Keratinocyte (primary cell): ENCODE results near the gene TPRA1. TPM values are rescaled to one million over a fixed set of nuclear protein-coding genes. Genes with fewer than 3 reads are reported as not detected.

Experiments
- DNase-seq: peaks from one replicate; pipeline ENCODE4 v3.0.0-alpha.2; 2011; ENCODE audit warnings: low read depth, missing footprints, low spot score
- FAIRE-seq: peaks from 2 replicates; lab custom pipeline; 2011; peaks lifted over from hg19 to GRCh38; lab: Jason Lieb, UNC
- H2AFZ ChIP-seq: 2 replicates; pipeline ENCODE4 v1.6.0; 2012; ENCODE audit warnings: low read length, control low read depth, inconsistent platforms; ENCODE audit not compliant: control insufficient read depth
- H3K27ac ChIP-seq: 2 replicates; pipeline ENCODE4 v1.5.1; 2011; ENCODE audit warnings: low read length; ENCODE audit not compliant: control insufficient read depth, insufficient read depth
- H3K27me3 ChIP-seq: 3 replicates; pipeline ENCODE4 v1.6.0; 2011; ENCODE audit warnings: low read length; ENCODE audit not compliant: control insufficient read depth, insufficient read depth; ENCODE audit errors: extremely low read depth
- H3K36me3 ChIP-seq, 2 experiments: 2 replicates in 1 of 2; 3 replicates in 1 of 2; pipeline ENCODE4 v1.5.1; 2011; ENCODE audit warnings: low read length in 2 of 2, mild to moderate bottlenecking in 1 of 2; ENCODE audit not compliant: control insufficient read depth in 2 of 2, insufficient read depth in 2 of 2; ENCODE audit errors: extremely low read depth in 1 of 2
- H3K4me1 ChIP-seq: 3 replicates; pipeline ENCODE4 v1.5.1; 2011; ENCODE audit warnings: low read length; ENCODE audit not compliant: control insufficient read depth, insufficient read depth; ENCODE audit errors: extremely low read depth
- H3K4me2 ChIP-seq: 3 replicates; pipeline ENCODE4 v1.6.0; 2011; ENCODE audit warnings: low read depth, low read length; ENCODE audit not compliant: control insufficient read depth, insufficient read depth; ENCODE audit errors: extremely low read depth
- H3K4me3 ChIP-seq, 3 experiments: fragments of 200-600 bp in 1 of 3; sonication (generic) in 1 of 3; 2 replicates in 2 of 3; 3 replicates in 1 of 3; pipeline ENCODE4 v1.5.1; 2011 to 2016; ENCODE audit warnings: low read length in 3 of 3, mild to moderate bottlenecking in 3 of 3, control low read depth in 2 of 3, inconsistent platforms in 1 of 3, low read depth in 1 of 3, mixed read lengths in 1 of 3, mixed run types in 1 of 3, moderate library complexity in 1 of 3; ENCODE audit not compliant: control insufficient read depth in 2 of 3, insufficient read depth in 2 of 3; ENCODE audit errors: extremely low read depth in 1 of 3
- H3K79me2 ChIP-seq: 2 replicates; pipeline ENCODE4 v1.6.0; 2012; ENCODE audit warnings: low read length; ENCODE audit not compliant: control insufficient read depth, insufficient read depth
- H3K9ac ChIP-seq: 3 replicates; pipeline ENCODE4 v1.6.0; 2011; ENCODE audit warnings: low read length; ENCODE audit not compliant: control insufficient read depth, insufficient read depth; ENCODE audit errors: extremely low read depth
- H3K9me1 ChIP-seq: 3 replicates; pipeline ENCODE4 v1.6.0; 2011; ENCODE audit warnings: low read length; ENCODE audit not compliant: control insufficient read depth, insufficient read depth; ENCODE audit errors: extremely low read depth
- H3K9me3 ChIP-seq: 2 replicates; pipeline ENCODE4 v1.5.1; 2012; ENCODE audit warnings: low read depth, low read length; ENCODE audit not compliant: control insufficient read depth
- H4K20me1 ChIP-seq: 3 replicates; pipeline ENCODE4 v1.6.0; 2011; ENCODE audit warnings: low read length; ENCODE audit not compliant: control insufficient read depth, insufficient read depth; ENCODE audit errors: extremely low read depth
- CTCF ChIP-seq, 3 experiments: IDR thresholded peaks in 1 of 3; conservative IDR thresholded peaks in 1 of 3; optimal IDR thresholded peaks in 1 of 3; 2 replicates in 2 of 3; 3 replicates in 1 of 3; pipeline versions ENCODE3 to v1.5.1; 2011; ENCODE audit warnings: low read length in 3 of 3, mild to moderate bottlenecking in 3 of 3, moderate library complexity in 2 of 3, control low read depth in 1 of 3, inconsistent platforms in 1 of 3; ENCODE audit not compliant: insufficient read depth in 2 of 3; ENCODE audit errors: extremely low read depth in 1 of 3
- EZH2 ChIP-seq: IDR thresholded peaks from one replicate; pipeline ENCODE4 v1.6.1; 2012; ENCODE audit warnings: inconsistent platforms, mild to moderate bottlenecking, low read length, moderate library complexity
- dilution Hi-C: fragments of 300-500 bp; cut with MboI; formaldehyde crosslinking; loops from one replicate; pipeline ENCODE4 v1.7.0; 2020; ENCODE audit warnings: low sequenced_read_pairs; ENCODE audit not compliant: extremely low pct_ligation_motif_present
- polyA plus RNA-seq, 5 experiments: library from polyadenylated mRNA; depleted of rRNA in 3 of 5; stranded (reverse) in 3 of 5; stranded (forward) in 1 of 5; unstranded in 1 of 5; fragments of >200 nt; gene quantifications; 1 replicate in 1 of 5; 2 replicates in 3 of 5; 3 replicates in 1 of 5; pipeline versions ENCODE4 v1.2.1 to v1.2.3, GENCODE V29; 2011 to 2012; ENCODE audit warnings: missing spikeins in 2 of 5, low read depth in 1 of 5, low replicate concordance in 1 of 5

Gene TPRA1
- polyA plus RNA-seq, 1 donor (not counting 4 experiments of a cell fraction or from before 2014, with no cell fraction given), result 22.2 TPM

DNA sequence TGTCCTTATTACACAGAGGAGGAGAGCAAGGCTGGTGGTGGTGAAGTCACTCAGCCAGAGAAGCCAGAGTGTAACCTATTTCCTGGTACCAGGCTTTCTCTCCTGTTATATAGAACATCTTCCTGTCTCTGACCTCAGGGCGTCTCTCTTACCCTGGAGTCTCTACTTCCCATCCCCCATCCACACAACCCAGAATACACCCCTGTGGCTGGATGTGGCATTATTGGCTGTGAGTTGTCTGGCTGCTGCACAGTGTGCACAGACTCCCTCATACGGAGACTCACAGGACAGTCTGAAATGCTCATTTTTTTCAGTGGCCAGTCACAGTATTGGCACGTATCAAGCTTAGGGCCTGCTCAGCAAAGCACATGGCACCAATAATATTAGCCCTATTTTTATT, 47.0 kb upstream of the TPRA1 start:
- Histone ChIP-seq H4K20me1 (no peaks in the 10 kb centered on the region), H3K27me3 (no peaks in the 10 kb centered on the region), H2AFZ (no peak overlapping the region), H3K4me3 (no peak overlapping the region), H3K4me2 (no peak overlapping the region), H3K27ac (no peak overlapping the region), H3K9ac (no peak overlapping the region), H3K9me1 (no peaks in the 10 kb centered on the region), H3K9me3 (no peaks in the 10 kb centered on the region), H3K79me2 (no peaks in the 10 kb centered on the region), H3K4me1 (peaks cover 7% of the 10 kb centered on the region), H3K36me3 (no peaks in the 10 kb centered on the region)
- dilution Hi-C loops, result no loop called here
- no peak for TF ChIP-seq CTCF (optimal IDR thresholded peaks at IDR 0.05 in 1 of 3, IDR thresholded peaks at IDR 0.05 in 1 of 3, conservative IDR thresholded peaks at IDR 0.05 in 1 of 3; ENCODE audit: extremely low read depth in 1 of 3, insufficient read depth in 2 of 3, low read length in 3 of 3)
- no peak for TF ChIP-seq EZH2
- FAIRE-seq (no peak), DNase-seq (no peak)

DNA sequence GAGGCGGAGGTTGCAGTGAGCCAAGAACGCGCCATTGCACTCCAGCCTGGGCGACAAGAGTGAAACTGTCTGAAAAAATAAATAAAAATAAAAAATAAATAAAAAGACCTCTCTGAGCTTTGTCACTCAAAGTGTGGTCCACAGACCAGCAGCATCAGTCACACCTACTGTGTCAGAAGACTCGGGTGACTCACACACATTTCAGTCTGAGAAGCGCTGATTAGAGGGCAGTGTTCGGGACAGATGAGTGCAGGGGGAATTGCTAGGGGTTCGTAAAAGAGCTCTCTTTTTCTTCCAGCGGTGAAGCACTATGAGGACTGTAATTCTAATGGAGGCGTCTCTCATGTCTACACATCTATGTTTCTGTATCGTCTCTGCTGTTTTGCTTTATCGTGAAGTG, 44.1 kb upstream of the TPRA1 start:
- TF ChIP-seq CTCF (optimal IDR thresholded peaks at IDR 0.05 in 1 of 3, IDR thresholded peaks at IDR 0.05 in 1 of 3, conservative IDR thresholded peaks at IDR 0.05 in 1 of 3; ENCODE audit: extremely low read depth in 1 of 3, insufficient read depth in 2 of 3, low read length in 3 of 3) (no peak), EZH2 (no peak)

More for the DNA sequence above, 44.1 kb upstream of the TPRA1 start:
- Histone ChIP-seq H3K9me1 (no peaks in the 10 kb centered on the region), H2AFZ (no peak overlapping the region), H4K20me1 (no peaks in the 10 kb centered on the region), H3K27ac (no peak overlapping the region), H3K27me3 (peaks cover 14% of the 10 kb centered on the region), H3K36me3 (no peaks in the 10 kb centered on the region), H3K4me3 (no peak overlapping the region), H3K9me3 (no peaks in the 10 kb centered on the region), H3K9ac (no peak overlapping the region), H3K4me2 (no peak overlapping the region), H3K4me1 (peaks cover 8% of the 10 kb centered on the region), H3K79me2 (no peaks in the 10 kb centered on the region)
- dilution Hi-C loops, result no loop called here
- FAIRE-seq, result no peak
- DNase-seq, result no peak
